Stimulated activated CD8-positive, alpha-beta memory T cell treated with anti-CD3 and anti-CD28 coated beads, Interleukin-12 subunit alpha, Interleukin-12 subunit beta, amount 100 ng/mL, for 24 hours (primary cell): ENCODE results near the gene BRIP1.

Experiments used
- DNase-seq: peaks from one replicate; pipeline ENCODE4 v3.0.0-alpha.2; 2020; ENCODE audit errors: extremely low read depth

The BRIP1 gene

GRCh38 chr17:61631800-61632199 is 231.5 kb downstream of the BRIP1 start:
- DNase-seq, result no peak
